ENCODE data around the gene GHRHR. TPM values are rescaled to one million over a fixed set of nuclear protein-coding genes. Genes with fewer than 3 reads are reported as not detected.

Gene GHRHR
- total RNA-seq, 1 donor from 2014 or later = not detected

- Mint-ChIP-seq H3K27ac (peak overlapping the region; percentile 86), H3K36me3 (no peaks in the 10 kb centered on the region), H3K27me3 (peaks cover 3% of the 10 kb centered on the region), H3K4me1 (ENCODE audit: unreplicated experiment) (peaks cover 21% of the 10 kb centered on the region), H3K9me3 (no peaks in the 10 kb centered on the region), H3K4me3 (no peak overlapping the region)
- DNase-seq (ENCODE audit: extremely low spot score, unreplicated experiment) = no peak
- TF ChIP-seq, protein P1, sequence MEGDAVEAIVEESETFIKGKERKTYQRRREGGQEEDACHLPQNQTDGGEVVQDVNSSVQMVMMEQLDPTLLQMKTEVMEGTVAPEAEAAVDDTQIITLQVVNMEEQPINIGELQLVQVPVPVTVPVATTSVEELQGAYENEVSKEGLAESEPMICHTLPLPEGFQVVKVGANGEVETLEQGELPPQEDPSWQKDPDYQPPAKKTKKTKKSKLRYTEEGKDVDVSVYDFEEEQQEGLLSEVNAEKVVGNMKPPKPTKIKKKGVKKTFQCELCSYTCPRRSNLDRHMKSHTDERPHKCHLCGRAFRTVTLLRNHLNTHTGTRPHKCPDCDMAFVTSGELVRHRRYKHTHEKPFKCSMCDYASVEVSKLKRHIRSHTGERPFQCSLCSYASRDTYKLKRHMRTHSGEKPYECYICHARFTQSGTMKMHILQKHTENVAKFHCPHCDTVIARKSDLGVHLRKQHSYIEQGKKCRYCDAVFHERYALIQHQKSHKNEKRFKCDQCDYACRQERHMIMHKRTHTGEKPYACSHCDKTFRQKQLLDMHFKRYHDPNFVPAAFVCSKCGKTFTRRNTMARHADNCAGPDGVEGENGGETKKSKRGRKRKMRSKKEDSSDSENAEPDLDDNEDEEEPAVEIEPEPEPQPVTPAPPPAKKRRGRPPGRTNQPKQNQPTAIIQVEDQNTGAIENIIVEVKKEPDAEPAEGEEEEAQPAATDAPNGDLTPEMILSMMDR (conservative IDR thresholded peaks at IDR 0.05) = no peak
Measured at GRCh38 chr7:30932562-30932961, 31.2 kb upstream of the GHRHR start.

GRCh38 chr7:30933124-30933974, 30.4 kb upstream of the GHRHR start:
- Mint-ChIP-seq H3K36me3 (no peaks in the 10 kb centered on the region), H3K27ac (no peak overlapping the region), H3K4me1 (ENCODE audit: unreplicated experiment) (peaks cover 21% of the 10 kb centered on the region), H3K9me3 (no peaks in the 10 kb centered on the region), H3K4me3 (no peak overlapping the region), H3K27me3 (peaks cover 3% of the 10 kb centered on the region)
- TF ChIP-seq, protein P1 (conservative IDR thresholded peaks at IDR 0.05) = no peak
- no peak for DNase-seq (ENCODE audit: extremely low spot score, unreplicated experiment)

DNA sequence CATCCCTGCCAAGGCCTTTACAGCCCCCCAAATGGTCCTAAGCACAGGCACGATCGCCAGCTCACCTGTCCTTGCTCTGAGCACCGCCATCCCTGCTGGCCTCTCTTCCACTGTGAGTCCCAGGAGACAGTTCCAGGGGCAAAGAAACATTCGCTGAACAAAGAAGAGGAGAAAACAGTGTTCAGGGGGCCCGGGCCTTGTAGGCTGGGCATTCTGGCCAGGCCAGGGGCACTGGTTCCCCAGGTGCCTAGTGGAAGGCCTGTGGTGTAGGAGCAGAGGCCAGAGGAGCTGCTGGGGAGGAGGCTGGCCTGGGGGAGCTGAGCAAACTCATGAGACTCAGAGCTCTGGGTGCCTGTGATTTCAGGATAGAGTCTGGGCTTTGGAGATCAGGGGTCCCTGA, 29.5 kb upstream of the GHRHR start:
- Mint-ChIP-seq H3K9me3 (no peaks in the 10 kb centered on the region), H3K27me3 (peaks cover 3% of the 10 kb centered on the region), H3K4me3 (no peak overlapping the region), H3K36me3 (no peaks in the 10 kb centered on the region), H3K4me1 (ENCODE audit: unreplicated experiment) (peaks cover 21% of the 10 kb centered on the region), H3K27ac (no peak overlapping the region)
- TF ChIP-seq, protein P1 (conservative IDR thresholded peaks at IDR 0.05) = no peak
- no peak for DNase-seq (ENCODE audit: extremely low spot score, unreplicated experiment)

DNA sequence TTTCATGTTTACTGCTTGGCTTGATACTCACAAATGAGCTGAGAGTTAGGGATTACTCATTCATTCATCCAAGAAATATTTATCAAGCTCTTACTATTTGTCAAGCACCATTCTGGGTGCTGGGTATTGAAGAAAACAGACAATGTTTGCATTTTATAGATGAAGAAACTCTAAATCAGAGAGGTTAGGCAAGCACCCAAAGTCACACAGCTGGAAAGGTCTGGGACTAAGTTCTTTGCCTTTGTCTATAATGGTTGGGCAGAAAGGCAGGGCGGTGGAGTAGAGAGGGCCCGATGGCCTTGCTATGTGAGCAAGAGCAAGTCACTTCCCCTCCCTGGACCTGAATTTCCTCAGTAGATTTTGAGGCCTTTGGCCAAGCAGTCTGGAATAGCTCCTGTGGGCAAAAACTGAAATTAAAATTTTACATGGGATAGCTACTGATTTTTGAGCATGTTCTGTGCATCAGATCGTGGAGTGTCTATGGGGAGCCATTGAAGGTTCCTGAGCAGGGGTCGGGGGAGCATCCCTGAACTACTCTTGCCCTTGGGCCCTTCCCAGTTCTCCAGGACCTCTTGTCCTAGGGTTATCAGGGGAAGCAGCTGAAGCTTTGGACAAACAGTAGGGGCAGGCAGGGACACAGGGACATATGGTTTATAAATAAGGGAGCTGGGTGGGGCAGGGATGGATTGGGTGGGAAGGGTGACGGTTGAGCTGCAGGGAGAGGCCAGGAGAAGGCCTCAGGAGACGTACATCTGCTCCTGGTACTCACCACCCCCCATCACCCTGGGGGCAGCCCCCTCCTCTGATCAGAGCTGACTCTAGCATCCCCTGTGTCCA, 28.8 kb upstream of the GHRHR start:
- peaks cover 16% of the 10 kb centered on the region for H3K4me1 Mint-ChIP-seq (ENCODE audit: unreplicated experiment)
- no peak overlapping the region for H3K4me3 Mint-ChIP-seq
- TF ChIP-seq, protein P1 (conservative IDR thresholded peaks at IDR 0.05) = no peak
- H3K9me3 Mint-ChIP-seq = no peaks in the 10 kb centered on the region
- no peak overlapping the region for H3K27ac Mint-ChIP-seq
- peaks cover 7% of the 10 kb centered on the region for H3K27me3 Mint-ChIP-seq
- no peak for DNase-seq (ENCODE audit: extremely low spot score, unreplicated experiment)
- H3K36me3 Mint-ChIP-seq = no peaks in the 10 kb centered on the region

DNA sequence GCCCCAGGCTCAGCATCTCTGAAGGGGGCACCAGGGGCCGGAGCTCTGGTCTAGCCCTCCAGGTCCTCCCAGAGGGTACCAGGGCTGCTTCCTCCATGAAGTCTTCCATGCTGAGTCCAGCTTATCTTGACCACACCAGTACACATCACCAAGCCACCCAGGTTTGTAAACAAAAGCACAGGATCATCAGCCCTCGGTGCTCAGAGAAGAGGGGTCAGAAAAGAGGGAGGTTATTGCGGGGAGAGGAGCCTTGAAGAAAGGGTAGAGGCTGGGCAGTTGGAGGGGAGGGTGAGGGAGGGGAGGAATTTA, 28.2 kb upstream of the GHRHR start:
- no peak for DNase-seq (ENCODE audit: extremely low spot score, unreplicated experiment)
- Mint-ChIP-seq H3K4me3 (no peak overlapping the region), H3K36me3 (no peaks in the 10 kb centered on the region), H3K27me3 (peaks cover 11% of the 10 kb centered on the region), H3K27ac (no peak overlapping the region), H3K4me1 (ENCODE audit: unreplicated experiment) (peaks cover 10% of the 10 kb centered on the region), H3K9me3 (no peaks in the 10 kb centered on the region)
- TF ChIP-seq, protein P1 (conservative IDR thresholded peaks at IDR 0.05) = no peak
